Parietal lobe (tissue), 2 donors: ENCODE data around the gene SPDYE9. TPM values are rescaled to one million over a fixed set of nuclear protein-coding genes. Genes with fewer than 3 reads are reported as not detected.

Experiments used
- small RNA-seq: library from RNA; depleted of rRNA; stranded (forward); fragments of <200 nt; gene quantifications from one replicate; pipeline ENCODE3, GENCODE V24; 2014; ENCODE audit warnings: low replicate concordance
- total RNA-seq: library from RNA; depleted of rRNA; stranded (reverse); fragments of >200 nt; gene quantifications from one replicate; pipeline ENCODE4 v1.2.3, GENCODE V29; 2014

Gene SPDYE9, protein sequence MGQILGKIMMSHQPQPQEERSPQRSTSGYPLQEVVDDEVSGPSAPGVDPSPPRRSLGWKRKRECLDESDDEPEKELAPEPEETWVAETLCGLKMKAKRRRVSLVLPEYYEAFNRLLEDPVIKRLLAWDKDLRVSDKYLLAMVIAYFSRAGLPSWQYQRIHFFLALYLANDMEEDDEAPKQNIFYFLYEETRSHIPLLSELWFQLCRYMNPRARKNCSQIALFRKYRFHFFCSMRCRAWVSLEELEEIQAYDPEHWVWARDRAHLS
- total RNA-seq = not detected

DNA sequence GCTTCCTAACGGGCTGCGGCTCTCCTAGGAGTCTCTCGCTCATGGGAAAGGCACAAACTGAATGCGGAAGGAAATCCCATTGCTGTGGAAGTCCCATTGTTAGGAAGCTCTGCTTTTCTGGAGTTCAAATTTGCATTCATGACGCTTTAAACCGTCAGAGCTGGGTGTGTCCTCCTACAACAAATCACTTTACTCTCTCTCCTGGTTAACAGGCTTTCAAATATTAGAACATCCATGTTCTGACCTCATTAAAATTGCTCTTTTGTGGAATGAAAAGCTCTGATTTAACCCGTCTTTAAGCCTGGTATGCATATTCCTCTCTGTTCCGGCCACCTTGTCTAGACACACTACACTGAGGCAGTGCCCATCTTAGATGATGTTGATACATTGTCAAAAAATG lies at the start of gene SPDYE9:
TSS of gene SPDYE9 (minus strand) at position 101 of the 400 bp plus-strand sequence. CDS start 1,800 bp downstream, outside the sequence.

DNA sequence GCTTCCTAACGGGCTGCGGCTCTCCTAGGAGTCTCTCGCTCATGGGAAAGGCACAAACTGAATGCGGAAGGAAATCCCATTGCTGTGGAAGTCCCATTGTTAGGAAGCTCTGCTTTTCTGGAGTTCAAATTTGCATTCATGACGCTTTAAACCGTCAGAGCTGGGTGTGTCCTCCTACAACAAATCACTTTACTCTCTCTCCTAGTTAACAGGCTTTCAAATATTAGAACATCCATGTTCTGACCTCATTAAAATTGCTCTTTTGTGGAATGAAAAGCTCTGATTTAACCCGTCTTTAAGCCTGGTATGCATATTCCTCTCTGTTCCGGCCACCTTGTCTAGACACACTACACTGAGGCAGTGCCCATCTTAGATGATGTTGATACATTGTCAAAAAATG lies 28.0 kb downstream of the SPDYE9 start, which contains the start of gene SPDYE11:
TSS of gene SPDYE11 (minus strand) at position 101 of the 400 bp plus-strand sequence. CDS start 1,800 bp downstream, outside the sequence.

DNA sequence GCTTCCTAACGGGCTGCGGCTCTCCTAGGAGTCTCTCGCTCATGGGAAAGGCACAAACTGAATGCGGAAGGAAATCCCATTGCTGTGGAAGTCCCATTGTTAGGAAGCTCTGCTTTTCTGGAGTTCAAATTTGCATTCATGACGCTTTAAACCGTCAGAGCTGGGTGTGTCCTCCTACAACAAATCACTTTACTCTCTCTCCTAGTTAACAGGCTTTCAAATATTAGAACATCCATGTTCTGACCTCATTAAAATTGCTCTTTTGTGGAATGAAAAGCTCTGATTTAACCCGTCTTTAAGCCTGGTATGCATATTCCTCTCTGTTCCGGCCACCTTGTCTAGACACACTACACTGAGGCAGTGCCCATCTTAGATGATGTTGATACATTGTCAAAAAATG lies 56.2 kb downstream of the SPDYE9 start, which contains the start of gene SPDYE8:
TSS of gene SPDYE8 (minus strand) at position 101 of the 400 bp plus-strand sequence. CDS start 1,800 bp downstream, outside the sequence.

Small RNA genes lying within 50 kb of the gene (small RNA-seq; reads per million reads assigned to genes)
- gene RF00019 = not detected

Other genes with a start within 250 kb of the SPDYE9 start
- gene POM121, start 160.9 kb downstream of the SPDYE9 start, total RNA-seq = 10.6 TPM
- not detected for gene TRIM74, start 116.6 kb downstream of the SPDYE9 start, total RNA-seq
- gene SPDYE8, start 56.3 kb downstream of the SPDYE9 start, total RNA-seq = not detected
- not detected for gene SPDYE11, start 28.1 kb downstream of the SPDYE9 start, total RNA-seq
- gene NSUN5, start 222.8 kb upstream of the SPDYE9 start, total RNA-seq = 15.7 TPM
- gene TRIM50, start 242.0 kb upstream of the SPDYE9 start, total RNA-seq = not detected
- not detected for gene FKBP6, start 242.1 kb upstream of the SPDYE9 start, total RNA-seq